AML-193 (cell line): ENCODE measurements around the gene PI4KA.
"Not testable (repeated sequence)": the region's sequence is repeated elsewhere in the genome, so short reads cannot be mapped to it uniquely, and the experiment has no call there.

Experiments used
- DNase-seq, 2 experiments: peaks; one replicate each; lab custom pipeline; 2025; lab: John Stamatoyannopoulos, UW

The PI4KA gene

GRCh38 chr22:20847318-20847822 is 11.2 kb downstream of the PI4KA start:
- DNase-seq: no peak

GRCh38 chr22:20844055-20845037 is 14.3 kb downstream of the PI4KA start:
- DNase-seq: no peak

- no peak for DNase-seq
Observed at GRCh38 chr22:20843501-20843900, 15.1 kb downstream of the PI4KA start.

GRCh38 chr22:20840646-20841371 is 17.8 kb downstream of the PI4KA start:
- no peak for DNase-seq

GRCh38 chr22:20839837-20840645 is 18.6 kb downstream of the PI4KA start:
- DNase-seq: no peak

GRCh38 chr22:20839354-20839753 is 19.3 kb downstream of the PI4KA start:
- DNase-seq: not testable (repeated sequence)

- DNase-seq: no peak
Observed at GRCh38 chr22:20836987-20837823, 21.4 kb downstream of the PI4KA start.

GRCh38 chr22:20834725-20835124 is 23.9 kb downstream of the PI4KA start:
- DNase-seq: no peak

- no peak for DNase-seq
Observed at GRCh38 chr22:20834206-20834605, 24.4 kb downstream of the PI4KA start.

GRCh38 chr22:20833225-20833665 is 25.4 kb downstream of the PI4KA start:
- DNase-seq: no peak

- DNase-seq: no peak
Observed at GRCh38 chr22:20829491-20830134, 29.0 kb downstream of the PI4KA start.

GRCh38 chr22:20826373-20827152 is 32.0 kb downstream of the PI4KA start:
- DNase-seq: not testable (repeated sequence)

GRCh38 chr22:20825624-20826023 is 33.0 kb downstream of the PI4KA start:
- no peak for DNase-seq

- DNase-seq: not testable (repeated sequence)
Observed at GRCh38 chr22:20825216-20825615, 33.4 kb downstream of the PI4KA start.

GRCh38 chr22:20823264-20823663 is 35.3 kb downstream of the PI4KA start:
- no peak for DNase-seq

GRCh38 chr22:20822240-20822639 is 36.4 kb downstream of the PI4KA start:
- DNase-seq: no peak

GRCh38 chr22:20821717-20822239 is 36.8 kb downstream of the PI4KA start:
- not testable (repeated sequence) for DNase-seq

- DNase-seq: no peak
Observed at GRCh38 chr22:20819471-20819870, 39.1 kb downstream of the PI4KA start.

- no peak for DNase-seq
Observed at GRCh38 chr22:20818471-20818870, 40.1 kb downstream of the PI4KA start.
